Nephron (organoid): ENCODE data around the gene SCIN.
"Not testable (repeated sequence)": the region's sequence is repeated elsewhere in the genome, so short reads cannot be mapped to it uniquely, and the experiment has no call there.

Experiments
- H3K27ac Mint-ChIP-seq, 3 experiments: 2 replicates each; pipeline ENCODE4 v1.8.0; 2020; ENCODE audit warnings: mixed read lengths in 3 of 3, mild to moderate bottlenecking in 2 of 3, moderate library complexity in 1 of 3
- H3K27me3 Mint-ChIP-seq: 2 replicates; pipeline ENCODE4 v1.8.0; 2021; ENCODE audit warnings: low read depth, mild to moderate bottlenecking, moderate library complexity, mixed read lengths
- H3K36me3 Mint-ChIP-seq: 2 replicates; pipeline ENCODE4 v1.8.0; 2020; ENCODE audit warnings: low read depth, mixed read lengths
- H3K4me1 Mint-ChIP-seq: 2 replicates; pipeline ENCODE4 v1.8.0; 2020; ENCODE audit warnings: mixed read lengths
- H3K4me3 Mint-ChIP-seq, 3 experiments: 2 replicates each; pipeline ENCODE4 v1.8.0; 2020; ENCODE audit warnings: mild to moderate bottlenecking in 3 of 3, mixed read lengths in 3 of 3, moderate library complexity in 2 of 3
- H3K9me3 Mint-ChIP-seq: 2 replicates; pipeline ENCODE4 v1.8.0; 2020; ENCODE audit warnings: mixed read lengths
- TF ChIP-seq, protein P1 (sequence below), 3 experiments: fragments of 200-600 bp; sonication (generic); IDR thresholded peaks; one replicate each; pipeline ENCODE4 v1.5.0; 2021; ENCODE audit warnings: antibody characterized with exemption in 3 of 3; ENCODE audit not compliant: unreplicated experiment in 3 of 3

Gene SCIN

DNA sequence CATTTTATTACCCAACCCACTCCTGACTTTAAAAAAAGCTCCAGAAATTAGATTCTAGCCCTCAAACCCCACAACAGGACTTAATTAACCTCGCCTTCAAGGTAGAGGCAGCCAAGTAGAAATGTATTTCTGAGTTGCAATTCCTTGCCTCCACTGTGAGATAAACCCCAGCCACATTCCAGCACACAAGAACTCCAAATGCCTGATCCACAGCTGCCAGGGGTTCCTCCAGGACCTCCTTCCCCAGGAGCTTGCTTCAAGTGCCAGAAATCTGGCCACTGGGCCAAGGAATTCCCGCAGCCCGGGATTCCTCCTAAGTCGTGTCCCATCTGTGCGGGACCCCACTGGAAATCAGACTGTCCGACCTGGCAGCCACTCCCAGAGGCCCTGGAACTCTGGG is 91.1 kb downstream of the SCIN start:
- no peak overlapping the region for H3K27ac Mint-ChIP-seq
- H3K4me1 Mint-ChIP-seq: no peaks in the 10 kb centered on the region
- H3K27me3 Mint-ChIP-seq: no peaks in the 10 kb centered on the region
- no peaks in the 10 kb centered on the region for H3K9me3 Mint-ChIP-seq
- TF ChIP-seq, protein P1, sequence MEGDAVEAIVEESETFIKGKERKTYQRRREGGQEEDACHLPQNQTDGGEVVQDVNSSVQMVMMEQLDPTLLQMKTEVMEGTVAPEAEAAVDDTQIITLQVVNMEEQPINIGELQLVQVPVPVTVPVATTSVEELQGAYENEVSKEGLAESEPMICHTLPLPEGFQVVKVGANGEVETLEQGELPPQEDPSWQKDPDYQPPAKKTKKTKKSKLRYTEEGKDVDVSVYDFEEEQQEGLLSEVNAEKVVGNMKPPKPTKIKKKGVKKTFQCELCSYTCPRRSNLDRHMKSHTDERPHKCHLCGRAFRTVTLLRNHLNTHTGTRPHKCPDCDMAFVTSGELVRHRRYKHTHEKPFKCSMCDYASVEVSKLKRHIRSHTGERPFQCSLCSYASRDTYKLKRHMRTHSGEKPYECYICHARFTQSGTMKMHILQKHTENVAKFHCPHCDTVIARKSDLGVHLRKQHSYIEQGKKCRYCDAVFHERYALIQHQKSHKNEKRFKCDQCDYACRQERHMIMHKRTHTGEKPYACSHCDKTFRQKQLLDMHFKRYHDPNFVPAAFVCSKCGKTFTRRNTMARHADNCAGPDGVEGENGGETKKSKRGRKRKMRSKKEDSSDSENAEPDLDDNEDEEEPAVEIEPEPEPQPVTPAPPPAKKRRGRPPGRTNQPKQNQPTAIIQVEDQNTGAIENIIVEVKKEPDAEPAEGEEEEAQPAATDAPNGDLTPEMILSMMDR (IDR thresholded peaks at IDR 0.05; ENCODE audit: unreplicated experiment in 3 of 3): no peak
- H3K4me3 Mint-ChIP-seq: no peak overlapping the region
- H3K36me3 Mint-ChIP-seq: no peaks in the 10 kb centered on the region

DNA sequence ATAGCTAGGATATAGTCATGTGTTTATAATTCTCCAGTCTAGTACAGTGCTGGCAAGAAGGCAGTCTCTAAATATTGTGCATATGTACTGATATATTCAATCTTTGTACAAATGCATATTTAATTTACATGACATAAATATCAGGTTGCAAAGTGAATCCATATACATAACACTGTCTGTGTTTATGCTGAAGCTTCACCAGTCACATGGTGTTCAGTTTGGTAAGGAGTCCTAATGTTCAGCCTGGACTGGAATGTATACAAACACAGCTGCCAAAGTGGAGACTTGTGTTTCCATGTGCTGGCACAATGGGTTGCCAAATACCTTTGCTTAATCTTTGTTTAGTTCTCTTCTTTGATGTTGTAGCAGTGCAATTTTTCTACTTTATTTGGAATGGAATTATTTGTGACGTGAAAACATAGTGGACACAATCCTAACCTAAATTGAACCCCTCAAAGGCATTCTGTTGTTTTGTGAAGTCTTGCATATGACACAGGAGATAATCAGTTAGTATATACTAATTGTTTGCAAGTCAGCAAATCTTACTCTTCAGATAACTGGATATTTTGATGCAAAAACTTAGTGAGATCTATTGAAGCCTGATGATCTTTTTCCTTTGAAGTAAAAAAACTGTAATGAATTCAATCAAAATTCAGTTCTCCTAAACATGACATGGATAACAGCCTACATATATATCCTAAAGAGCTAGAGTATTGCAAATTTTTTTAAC is 99.6 kb downstream of the SCIN start:
- TF ChIP-seq, protein P1 (IDR thresholded peaks at IDR 0.05; ENCODE audit: unreplicated experiment in 3 of 3): no peak
- Mint-ChIP-seq H3K27me3 (no peaks in the 10 kb centered on the region), H3K4me1 (peaks cover 9% of the 10 kb centered on the region), H3K36me3 (no peaks in the 10 kb centered on the region), H3K4me3 (no peak overlapping the region), H3K9me3 (peaks cover under 1% of the 10 kb centered on the region), H3K27ac (no peak overlapping the region)

DNA sequence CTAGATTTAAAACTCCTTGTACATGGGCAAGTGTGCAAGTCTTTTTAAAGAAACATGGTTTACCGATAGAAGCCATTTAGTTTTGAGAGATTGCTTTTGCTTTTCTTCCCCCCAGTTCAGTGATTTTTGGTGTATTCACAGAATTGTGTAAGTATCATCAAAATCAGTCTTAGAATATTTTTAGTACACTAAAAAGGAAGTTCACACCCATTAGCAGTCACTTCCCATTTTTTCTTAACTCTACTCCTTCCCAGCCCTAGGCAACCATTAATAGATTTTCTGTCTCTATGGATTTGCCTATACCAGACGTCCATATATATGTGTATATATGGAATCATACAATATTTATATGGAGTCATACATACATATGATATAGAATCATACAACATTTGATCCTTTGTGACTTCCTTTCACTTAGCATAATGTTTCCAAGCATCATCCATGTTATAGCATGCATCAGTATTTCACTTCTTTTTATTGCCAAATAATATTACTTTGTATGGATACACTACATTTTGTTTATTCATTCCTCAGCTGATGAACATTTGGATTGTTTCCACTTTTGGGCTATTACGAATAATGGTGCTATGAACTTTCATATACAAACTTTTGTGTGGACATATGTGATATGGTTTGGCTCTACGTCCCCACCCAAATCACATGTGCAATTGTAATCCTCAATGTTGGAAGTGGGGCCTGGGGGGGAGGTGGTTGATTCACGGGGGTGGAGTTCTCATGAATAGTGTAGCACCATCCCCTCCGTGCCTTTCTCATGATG is 100.4 kb downstream of the SCIN start:
- Mint-ChIP-seq H3K36me3 (no peaks in the 10 kb centered on the region), H3K4me3 (no peak overlapping the region), H3K4me1 (peaks cover 9% of the 10 kb centered on the region), H3K9me3 (peaks cover 6% of the 10 kb centered on the region), H3K27me3 (no peaks in the 10 kb centered on the region), H3K27ac (no peak overlapping the region)
- TF ChIP-seq, protein P1 (IDR thresholded peaks at IDR 0.05; ENCODE audit: unreplicated experiment in 3 of 3): no peak

DNA sequence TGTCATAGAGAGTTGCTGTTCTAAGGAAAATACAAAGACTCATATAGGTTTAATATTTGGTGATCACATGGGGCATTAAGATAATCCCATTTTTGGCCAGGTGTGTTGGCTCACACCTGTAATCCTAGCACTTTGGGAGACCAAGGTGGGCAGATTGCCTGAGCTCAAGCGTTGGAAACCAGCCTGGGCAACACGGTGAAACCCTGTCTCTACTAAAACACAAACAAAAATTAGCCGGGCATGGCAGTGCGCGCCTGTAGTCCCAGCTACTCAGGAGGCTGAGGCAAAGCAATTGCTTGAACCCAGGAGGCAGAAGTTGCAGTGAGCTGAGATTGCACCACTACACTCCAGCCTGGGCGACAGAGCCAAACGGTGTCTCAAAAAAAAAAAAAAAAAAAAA is 102.9 kb downstream of the SCIN start:
- peaks cover 23% of the 10 kb centered on the region for H3K9me3 Mint-ChIP-seq
- H3K27me3 Mint-ChIP-seq, H3K27ac Mint-ChIP-seq, H3K4me3 Mint-ChIP-seq, H3K4me1 Mint-ChIP-seq, H3K36me3 Mint-ChIP-seq: not testable (repeated sequence)

DNA sequence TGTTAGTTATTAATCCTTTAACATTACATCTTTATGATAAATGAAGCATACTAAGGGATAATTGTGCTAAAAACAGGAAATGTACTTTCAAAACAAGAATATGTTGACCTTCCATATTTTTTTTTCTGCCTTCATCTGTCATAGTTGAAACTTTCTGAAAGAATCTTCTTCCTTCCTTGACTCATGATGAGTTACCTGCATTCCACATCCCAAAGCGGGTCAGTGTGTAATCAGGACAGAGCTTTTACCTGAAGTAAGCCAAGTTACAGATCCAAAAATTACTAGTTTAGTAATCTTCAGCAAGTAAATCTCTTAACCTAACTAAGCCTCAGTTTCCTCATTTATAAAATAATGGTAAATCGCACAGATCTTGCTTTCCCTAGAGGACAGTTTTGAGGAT is 103.5 kb downstream of the SCIN start:
- TF ChIP-seq, protein P1 (IDR thresholded peaks at IDR 0.05; ENCODE audit: unreplicated experiment in 3 of 3): no peak
- Mint-ChIP-seq H3K9me3 (peaks cover 23% of the 10 kb centered on the region), H3K36me3 (no peaks in the 10 kb centered on the region), H3K4me3 (no peak overlapping the region), H3K27me3 (no peaks in the 10 kb centered on the region), H3K27ac (no peak overlapping the region), H3K4me1 (peaks cover 9% of the 10 kb centered on the region)

DNA sequence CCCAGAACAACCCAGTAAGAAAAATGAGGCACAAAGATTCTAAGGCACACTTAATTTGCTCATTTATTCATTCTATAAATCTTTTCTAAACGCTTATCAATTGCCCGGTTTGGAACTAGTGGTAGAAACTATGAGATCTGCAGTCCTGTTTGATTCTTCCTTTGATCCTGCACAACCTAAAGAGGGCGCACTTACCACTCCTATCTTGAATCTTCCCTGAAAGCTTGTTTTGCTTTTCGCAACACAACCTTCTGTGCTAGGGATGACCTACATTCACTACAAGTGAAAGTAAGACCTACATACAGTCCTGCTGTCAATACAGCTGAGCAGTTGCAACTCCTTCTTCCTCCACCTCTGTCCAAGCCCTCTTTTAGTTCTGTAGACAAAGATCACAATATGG is 104.3 kb downstream of the SCIN start:
- TF ChIP-seq, protein P1 (IDR thresholded peaks at IDR 0.05; ENCODE audit: unreplicated experiment in 3 of 3): no peak

More for the DNA sequence above, 104.3 kb downstream of the SCIN start:
- H3K4me1 Mint-ChIP-seq: peaks cover 9% of the 10 kb centered on the region
- H3K4me3 Mint-ChIP-seq: no peak overlapping the region
- H3K27ac Mint-ChIP-seq: no peak overlapping the region
- no peaks in the 10 kb centered on the region for H3K36me3 Mint-ChIP-seq
- H3K27me3 Mint-ChIP-seq: no peaks in the 10 kb centered on the region
- peaks cover 23% of the 10 kb centered on the region for H3K9me3 Mint-ChIP-seq
